C4-2B (cell line): Measurements from ENCODE around the gene C16orf78.

Experiments used
- ZFX ChIP-seq: fragments of 450-650 bp; IDR thresholded peaks from 2 replicates; pipeline ENCODE4 v1.6.1; 2017
- TF ChIP-seq, protein P1 (sequence below): fragments of 450-650 bp; conservative IDR thresholded peaks from 2 replicates; pipeline ENCODE4 v1.5.1; 2017; ENCODE audit warnings: mild to moderate bottlenecking

DNA sequence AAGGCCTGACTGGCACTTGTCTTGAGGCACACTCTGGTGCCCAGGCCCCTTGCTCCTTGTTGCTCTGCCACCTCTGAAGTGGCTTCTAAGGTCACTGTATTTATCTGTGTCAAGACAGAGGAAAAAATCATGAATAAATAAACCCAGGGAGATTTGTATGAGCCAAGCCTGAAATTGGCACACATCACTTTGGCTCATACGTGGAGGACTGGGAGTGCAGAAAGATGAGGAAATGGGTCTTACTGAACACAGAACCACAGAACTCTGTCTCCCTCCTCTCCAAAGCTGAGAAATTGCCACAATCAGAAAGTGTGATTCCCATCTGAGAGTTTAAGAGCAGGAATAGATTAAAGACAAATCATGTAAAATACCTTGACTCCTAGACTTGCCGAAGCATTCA is 27.1 kb upstream of the C16orf78 start:
- TF ChIP-seq, protein P1, sequence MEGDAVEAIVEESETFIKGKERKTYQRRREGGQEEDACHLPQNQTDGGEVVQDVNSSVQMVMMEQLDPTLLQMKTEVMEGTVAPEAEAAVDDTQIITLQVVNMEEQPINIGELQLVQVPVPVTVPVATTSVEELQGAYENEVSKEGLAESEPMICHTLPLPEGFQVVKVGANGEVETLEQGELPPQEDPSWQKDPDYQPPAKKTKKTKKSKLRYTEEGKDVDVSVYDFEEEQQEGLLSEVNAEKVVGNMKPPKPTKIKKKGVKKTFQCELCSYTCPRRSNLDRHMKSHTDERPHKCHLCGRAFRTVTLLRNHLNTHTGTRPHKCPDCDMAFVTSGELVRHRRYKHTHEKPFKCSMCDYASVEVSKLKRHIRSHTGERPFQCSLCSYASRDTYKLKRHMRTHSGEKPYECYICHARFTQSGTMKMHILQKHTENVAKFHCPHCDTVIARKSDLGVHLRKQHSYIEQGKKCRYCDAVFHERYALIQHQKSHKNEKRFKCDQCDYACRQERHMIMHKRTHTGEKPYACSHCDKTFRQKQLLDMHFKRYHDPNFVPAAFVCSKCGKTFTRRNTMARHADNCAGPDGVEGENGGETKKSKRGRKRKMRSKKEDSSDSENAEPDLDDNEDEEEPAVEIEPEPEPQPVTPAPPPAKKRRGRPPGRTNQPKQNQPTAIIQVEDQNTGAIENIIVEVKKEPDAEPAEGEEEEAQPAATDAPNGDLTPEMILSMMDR, result no peak
- TF ChIP-seq ZFX, result no peak
